Hepatocyte (in vitro differentiated cells): Measurements from ENCODE around the gene COMMD4. TPM values are rescaled to one million over a fixed set of nuclear protein-coding genes. Genes with fewer than 3 reads are reported as not detected.
A peak's percentile ranks its signal among the peaks of the same experiment; 100 is the strongest.

ENCODE experiments used
- DNase-seq: peaks from one replicate; pipeline ENCODE4 v3.0.0-alpha.2; 2016; ENCODE audit warnings: low spot score
- H2AFZ ChIP-seq: fragments of 200-600 bp; sonication (generic); 2 replicates; pipeline ENCODE4 v1.6.0; 2016; ENCODE audit warnings: antibody characterized with exemption, mild to moderate bottlenecking
- H3K27ac ChIP-seq: fragments of 200-600 bp; sonication (generic); 2 replicates; pipeline ENCODE4 v1.5.1; 2016; ENCODE audit warnings: mild to moderate bottlenecking
- H3K27me3 ChIP-seq: fragments of 200-600 bp; sonication (generic); 2 replicates; pipeline ENCODE4 v1.6.1; 2016
- H3K36me3 ChIP-seq: fragments of 200-600 bp; sonication (generic); replicated peaks from 2 replicates; pipeline ENCODE4 v1.5.1; 2016; ENCODE audit warnings: low read depth; ENCODE audit not compliant: insufficient read depth
- H3K4me1 ChIP-seq: fragments of 200-600 bp; sonication (generic); 2 replicates; pipeline ENCODE4 v1.5.1; 2016; ENCODE audit warnings: mild to moderate bottlenecking, moderate library complexity; ENCODE audit not compliant: insufficient read depth
- H3K4me2 ChIP-seq: fragments of 200-600 bp; sonication (generic); 2 replicates; pipeline ENCODE4 v1.6.0; 2016
- H3K4me3 ChIP-seq: fragments of 200-600 bp; sonication (generic); 2 replicates; pipeline ENCODE4 v1.5.1; 2016; ENCODE audit warnings: mild to moderate bottlenecking
- H3K79me2 ChIP-seq: fragments of 200-600 bp; sonication (generic); 2 replicates; pipeline ENCODE4 v1.6.0; 2017; ENCODE audit warnings: mild to moderate bottlenecking
- H3K9me2 ChIP-seq: fragments of 200-600 bp; sonication (generic); replicated peaks from 2 replicates; pipeline ENCODE4 v1.6.0; 2017; ENCODE audit warnings: mild to moderate bottlenecking; ENCODE audit not compliant: insufficient read depth
- H3K9me3 ChIP-seq: fragments of 200-600 bp; sonication (generic); 2 replicates; pipeline ENCODE4 v1.5.1; 2016; ENCODE audit warnings: low read depth, mild to moderate bottlenecking
- H4K20me1 ChIP-seq: fragments of 200-600 bp; sonication (generic); 2 replicates; pipeline ENCODE4 v1.6.0; 2016; ENCODE audit warnings: mild to moderate bottlenecking; ENCODE audit not compliant: insufficient read depth, poor library complexity, severe bottlenecking
- EZH2 ChIP-seq: fragments of 200-600 bp; sonication (generic); IDR thresholded peaks from 2 replicates; pipeline ENCODE4 v1.6.1; 2016; ENCODE audit warnings: antibody characterized with exemption, mild to moderate bottlenecking, borderline replicate concordance
- EZH2phosphoT487 ChIP-seq: fragments of 200-600 bp; sonication (generic); IDR thresholded peaks from one replicate; pipeline ENCODE4 v1.6.1; 2018; ENCODE audit warnings: antibody characterized with exemption, mild to moderate bottlenecking, low read depth, moderate library complexity; ENCODE audit not compliant: unreplicated experiment, severe bottlenecking
- WGBS: methylation state at CpG from one replicate; pipeline ENCODE4 v1.1.6; 2016; ENCODE audit warnings: low lambda C conversion rate; ENCODE audit errors: missing lambda C conversion rate; 5-methylcytosine and 5-hydroxymethylcytosine counted together
- polyA plus RNA-seq: library from polyadenylated mRNA; unstranded; fragments of >200 nt; fragmentation: Nextera tagmentation; extraction: Ambion mirVana; gene quantifications from 2 replicates; pipeline ENCODE4 v1.2.1, GENCODE V29; 2016
- total RNA-seq: library from RNA; depleted of rRNA; stranded (reverse); fragments of >200 nt; gene quantifications from 2 replicates; pipeline ENCODE4 v1.2.3, GENCODE V29; 2014
- TF ChIP-seq, protein P1 (sequence below): fragments of 200-600 bp; sonication (generic); IDR thresholded peaks from 2 replicates; pipeline ENCODE4 v1.5.1; 2016; ENCODE audit warnings: antibody characterized with exemption, mild to moderate bottlenecking; ENCODE audit not compliant: poor library complexity

Gene COMMD4
- total and polyA plus RNA-seq, 2 experiments from 2014 or later, result 70.3 to 105 TPM

DNA sequence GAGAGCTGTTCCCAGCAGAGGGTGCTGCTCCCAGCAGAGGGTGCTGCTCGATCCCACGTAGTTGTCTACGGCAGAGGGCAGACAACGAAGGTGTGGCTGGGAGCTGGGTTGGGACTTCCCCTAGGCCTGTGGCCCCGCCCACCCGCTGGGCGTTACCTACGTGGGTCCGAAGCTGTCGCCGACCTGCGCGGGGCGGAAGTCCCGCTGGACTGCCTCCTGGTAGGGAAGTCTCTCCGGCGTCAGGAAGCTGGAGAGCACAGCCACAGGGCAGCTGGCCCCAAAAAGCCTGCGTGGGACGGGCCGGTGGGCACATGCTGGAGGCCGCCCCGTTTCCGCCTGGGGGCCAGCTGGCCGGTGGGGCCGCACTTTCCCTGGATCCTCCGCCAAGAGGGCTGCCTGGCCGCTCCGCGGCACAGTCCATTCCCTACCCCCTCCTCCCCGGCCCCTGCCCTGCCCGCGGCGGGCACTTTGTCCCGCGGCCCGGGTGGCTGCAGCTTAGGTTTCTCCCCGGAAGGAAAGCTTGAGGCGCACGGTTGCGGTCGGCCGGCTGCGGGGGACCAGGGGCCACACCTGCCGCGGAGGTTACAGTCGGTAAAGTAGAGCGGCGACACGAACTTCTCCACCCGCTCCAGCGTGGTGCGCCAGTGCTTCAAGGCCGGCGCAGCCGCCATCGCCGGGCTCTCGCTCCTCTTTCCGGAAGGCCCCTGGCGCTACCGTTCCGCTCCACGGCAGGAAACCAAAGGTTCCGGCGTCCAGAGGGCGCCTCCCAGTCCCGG, 32.2 kb downstream of the COMMD4 start, which contains the start of gene MAN2C1:
TSS of gene MAN2C1 (minus strand) at position 695 of the 776 bp plus-strand sequence. CDS start at position 671, 24 bp downstream.
- DNase-seq, result peak; percentile 99
- Histone ChIP-seq H3K27ac (peak within 1 kb of the TSS; percentile 98), H2AFZ (peak within 1 kb of the TSS; percentile 70), H3K79me2 (peaks cover 29% of the 10 kb centered on the region), H3K4me3 (peak within 1 kb of the TSS; percentile 82), H3K36me3 (no peaks in the 10 kb centered on the region), H4K20me1 (no peaks in the 10 kb centered on the region), H3K27me3 (no peaks in the 10 kb centered on the region), H3K9me3 (no peaks in the 10 kb centered on the region), H3K9me2 (no peaks in the 10 kb centered on the region), H3K4me2 (peak within 1 kb of the TSS; percentile 85), H3K4me1 (peaks cover 11% of the 10 kb centered on the region)
- TF ChIP-seq, protein P1, sequence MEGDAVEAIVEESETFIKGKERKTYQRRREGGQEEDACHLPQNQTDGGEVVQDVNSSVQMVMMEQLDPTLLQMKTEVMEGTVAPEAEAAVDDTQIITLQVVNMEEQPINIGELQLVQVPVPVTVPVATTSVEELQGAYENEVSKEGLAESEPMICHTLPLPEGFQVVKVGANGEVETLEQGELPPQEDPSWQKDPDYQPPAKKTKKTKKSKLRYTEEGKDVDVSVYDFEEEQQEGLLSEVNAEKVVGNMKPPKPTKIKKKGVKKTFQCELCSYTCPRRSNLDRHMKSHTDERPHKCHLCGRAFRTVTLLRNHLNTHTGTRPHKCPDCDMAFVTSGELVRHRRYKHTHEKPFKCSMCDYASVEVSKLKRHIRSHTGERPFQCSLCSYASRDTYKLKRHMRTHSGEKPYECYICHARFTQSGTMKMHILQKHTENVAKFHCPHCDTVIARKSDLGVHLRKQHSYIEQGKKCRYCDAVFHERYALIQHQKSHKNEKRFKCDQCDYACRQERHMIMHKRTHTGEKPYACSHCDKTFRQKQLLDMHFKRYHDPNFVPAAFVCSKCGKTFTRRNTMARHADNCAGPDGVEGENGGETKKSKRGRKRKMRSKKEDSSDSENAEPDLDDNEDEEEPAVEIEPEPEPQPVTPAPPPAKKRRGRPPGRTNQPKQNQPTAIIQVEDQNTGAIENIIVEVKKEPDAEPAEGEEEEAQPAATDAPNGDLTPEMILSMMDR, result peak; percentile 86
- no peak for TF ChIP-seq EZH2
- WGBS, result 1% methylated on average over 58 of the region's 67 CpGs

DNA sequence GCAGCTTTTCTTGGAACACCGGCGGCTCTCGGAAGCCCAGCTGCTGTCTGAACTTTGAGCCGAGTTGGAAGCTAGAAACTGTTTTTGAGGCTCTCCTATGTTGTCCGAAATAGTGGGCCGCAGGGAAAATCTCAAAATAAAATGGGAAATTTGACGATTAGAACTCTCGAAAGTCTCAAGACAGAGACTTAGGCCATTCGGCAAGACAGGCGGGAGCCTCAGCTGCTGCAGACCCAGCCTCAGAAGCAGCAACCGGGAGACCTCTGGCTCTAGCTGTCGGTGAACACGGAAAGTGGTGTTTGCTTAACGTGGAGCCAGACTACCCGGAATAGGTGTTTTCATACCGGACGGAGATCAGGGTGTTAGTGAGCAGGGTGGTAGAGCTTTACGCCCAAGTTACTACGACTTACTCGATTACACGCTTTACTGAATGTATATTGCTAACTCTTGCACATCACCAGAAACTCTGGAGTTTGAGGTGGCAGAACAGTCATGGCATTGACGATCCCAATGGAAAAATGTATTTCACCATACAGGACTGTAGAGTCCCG, 32.9 kb downstream of the COMMD4 start:
- Histone ChIP-seq H3K27me3 (no peaks in the 10 kb centered on the region), H3K79me2 (peaks cover 31% of the 10 kb centered on the region), H3K9me2 (no peaks in the 10 kb centered on the region), H3K4me1 (peaks cover 11% of the 10 kb centered on the region), H3K27ac (peak overlapping the region; percentile 98), H3K4me3 (peak overlapping the region; percentile 82), H3K36me3 (no peaks in the 10 kb centered on the region), H3K9me3 (no peaks in the 10 kb centered on the region), H2AFZ (peak overlapping the region; percentile 42), H4K20me1 (no peaks in the 10 kb centered on the region), H3K4me2 (peak overlapping the region; percentile 85)
- DNase-seq, result no peak
- TF ChIP-seq EZH2phosphoT487, result no peak
- no peak for TF ChIP-seq EZH2
- TF ChIP-seq, protein P1, result no peak
- WGBS, result 4% methylated on average over 23 of the region's 23 CpGs

DNA sequence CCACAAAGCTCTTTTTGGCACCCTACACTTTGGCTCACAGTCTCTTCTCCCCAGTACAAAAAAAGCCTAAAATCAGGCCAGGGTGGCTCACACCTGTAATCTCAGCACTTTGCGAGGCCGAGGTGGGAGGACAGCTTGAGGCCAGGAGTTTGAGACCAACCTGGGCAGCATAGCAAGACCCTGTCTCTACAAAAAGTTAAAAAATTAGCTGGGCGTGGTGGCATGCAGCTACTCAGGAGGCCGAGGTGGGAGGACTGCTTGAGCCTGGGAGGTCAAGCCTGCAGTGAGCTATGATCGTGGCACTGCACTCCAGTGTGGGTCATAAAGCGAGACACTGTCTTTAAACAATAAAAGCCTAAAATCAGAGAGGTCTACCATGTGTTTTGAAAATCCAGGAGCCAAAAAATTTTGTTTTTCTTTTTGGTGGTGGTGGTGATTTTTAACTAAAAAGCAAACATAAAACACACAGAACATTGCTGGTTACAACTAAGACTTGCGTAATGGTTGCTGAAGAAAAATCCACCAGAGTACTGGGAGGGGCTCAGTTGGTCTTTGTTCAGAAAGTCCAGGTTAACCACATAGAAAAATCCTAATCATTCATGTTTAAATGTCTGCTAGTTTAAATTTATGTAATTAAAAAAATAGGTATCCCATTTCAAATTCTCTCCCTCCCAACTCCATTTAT, 34.2 kb downstream of the COMMD4 start:
- no peak overlapping the region for H2AFZ ChIP-seq
- H3K79me2 ChIP-seq, result peaks cover 38% of the 10 kb centered on the region
- no peaks in the 10 kb centered on the region for H4K20me1 ChIP-seq
- no peaks in the 10 kb centered on the region for H3K27me3 ChIP-seq
- no peak for DNase-seq
- no peaks in the 10 kb centered on the region for H3K9me3 ChIP-seq
- peak overlapping the region; percentile 85 for H3K4me2 ChIP-seq
- 93% methylated on average over 7 of the region's 7 CpGs for WGBS
- H3K9me2 ChIP-seq, result no peaks in the 10 kb centered on the region
- no peak overlapping the region for H3K4me3 ChIP-seq
- TF ChIP-seq, protein P1, result no peak
- TF ChIP-seq EZH2phosphoT487, result no peak
- no peak for TF ChIP-seq EZH2
- no peaks in the 10 kb centered on the region for H3K36me3 ChIP-seq
- peak overlapping the region; percentile 98 for H3K27ac ChIP-seq
- peaks cover 11% of the 10 kb centered on the region for H3K4me1 ChIP-seq
